Epidermal melanocyte (primary cell): ENCODE data around the gene KLHL12.

Source experiments
- DNase-seq: peaks from one replicate; pipeline ENCODE4 v3.0.0; 2011; ENCODE audit warnings: low spot score; ENCODE audit not compliant: insufficient read length

The KLHL12 gene

GRCh38 chr1:202888221-202888530, 38.9 kb downstream of the KLHL12 start:
- DNase-seq = no peak

DNA sequence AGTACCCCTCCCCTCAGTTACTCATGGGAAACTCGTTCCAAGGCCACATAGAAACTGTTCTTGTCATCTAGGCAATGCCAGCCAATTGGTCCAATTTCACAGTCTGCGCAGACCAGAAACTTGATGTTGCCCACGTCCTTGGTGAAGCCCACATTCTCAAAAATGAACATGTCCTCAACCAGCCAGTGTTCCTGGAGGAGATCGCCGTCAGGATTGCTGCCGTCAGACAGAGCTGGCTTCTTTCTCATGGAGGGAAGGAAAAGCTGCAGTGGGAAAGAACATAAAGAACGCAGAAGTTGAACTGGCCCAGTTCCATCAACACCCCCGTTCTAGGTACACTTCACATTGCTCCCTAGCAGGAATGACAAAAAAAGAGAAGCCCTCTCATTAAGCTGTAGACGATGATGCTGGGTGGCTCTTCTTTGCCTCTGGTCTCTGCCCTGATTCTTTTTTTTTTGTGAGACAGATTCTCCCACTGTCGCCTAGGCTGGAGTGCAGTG, 46.0 kb downstream of the KLHL12 start:
- DNase-seq = no peak

- DNase-seq = no peak
Observed at GRCh38 chr1:202880062-202880461, 47.0 kb downstream of the KLHL12 start.

GRCh38 chr1:202879128-202879527, 47.9 kb downstream of the KLHL12 start:
- DNase-seq = no peak

GRCh38 chr1:202873026-202873425, 54.0 kb downstream of the KLHL12 start:
- DNase-seq = no peak

GRCh38 chr1:202871367-202871766, 55.7 kb downstream of the KLHL12 start:
- no peak for DNase-seq

DNA sequence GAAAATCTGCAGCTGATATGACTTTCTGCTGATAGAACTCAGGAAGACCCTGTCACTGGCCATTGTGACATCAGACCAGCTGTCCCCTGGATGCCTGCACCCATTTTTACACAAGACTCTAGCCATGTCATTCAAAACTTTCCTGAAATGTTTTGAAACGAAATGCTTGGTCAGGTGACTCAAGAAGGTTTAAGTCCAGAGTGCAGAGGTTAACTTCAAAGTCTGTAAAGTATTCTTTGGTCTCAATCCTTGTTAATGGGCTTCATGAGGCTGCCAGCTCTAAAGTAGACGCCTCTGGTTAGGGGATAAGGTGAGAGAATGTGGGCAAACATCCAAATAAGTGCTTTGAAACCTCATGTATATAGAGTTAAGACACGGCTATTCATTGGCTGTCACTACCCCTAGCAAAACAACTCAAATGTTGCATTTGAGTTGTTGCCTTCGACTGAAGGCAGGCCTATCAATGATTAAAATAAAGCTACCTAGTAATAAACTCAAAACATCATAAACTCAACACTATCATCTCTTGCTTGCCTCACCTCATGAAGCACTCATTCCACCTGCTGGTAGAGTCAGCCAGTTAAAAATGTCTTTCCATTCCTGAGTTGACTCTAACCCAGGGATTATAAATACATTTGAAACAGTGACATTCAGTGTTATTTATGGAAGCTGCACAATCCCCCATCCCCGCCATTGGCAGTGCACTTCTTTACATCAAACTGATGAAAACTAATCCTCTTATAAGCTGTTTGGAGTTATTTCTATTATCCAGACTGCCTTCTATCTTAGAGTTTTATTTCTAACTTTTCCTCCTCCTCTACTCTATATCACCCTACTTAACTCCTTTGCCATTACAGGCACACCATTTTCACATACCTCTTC, 64.1 kb downstream of the KLHL12 start:
- DNase-seq = no peak

- peak; percentile 81 for DNase-seq
Observed at GRCh38 chr1:202861420-202862132, 65.5 kb downstream of the KLHL12 start.

GRCh38 chr1:202860744-202861419, 66.2 kb downstream of the KLHL12 start:
- DNase-seq = no peak

- no peak for DNase-seq
Observed at GRCh38 chr1:202858789-202859414, 68.1 kb downstream of the KLHL12 start.

- DNase-seq = no peak
Observed at GRCh38 chr1:202858331-202858730, 68.7 kb downstream of the KLHL12 start.

DNA sequence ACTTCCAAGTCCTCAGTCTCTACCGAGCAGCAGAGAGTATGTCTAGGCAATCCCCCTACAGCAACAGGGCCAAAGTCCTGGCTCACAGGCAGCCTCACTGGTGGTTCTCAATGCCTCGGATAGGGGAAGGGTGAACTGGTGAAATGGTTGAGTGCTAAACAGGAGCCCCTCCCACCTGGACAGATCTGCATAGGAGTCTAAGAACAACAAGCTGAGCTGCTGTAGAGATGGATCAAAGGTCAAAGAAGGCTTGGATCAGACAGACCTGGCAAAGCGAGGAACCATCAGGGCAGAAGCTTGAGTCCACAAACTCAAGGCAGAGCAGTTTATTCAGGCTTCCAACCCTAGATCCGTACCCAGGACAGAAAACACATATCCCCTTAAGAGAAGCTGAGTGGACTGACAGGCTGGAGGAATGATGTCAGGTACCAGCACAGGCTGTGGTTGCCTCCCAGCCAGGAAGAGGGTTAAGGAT, 69.9 kb downstream of the KLHL12 start:
- no peak for DNase-seq

GRCh38 chr1:202856014-202856413, 71.0 kb downstream of the KLHL12 start:
- DNase-seq = no peak

- DNase-seq = no peak
Observed at GRCh38 chr1:202854787-202855186, 72.2 kb downstream of the KLHL12 start.

- DNase-seq = peak; percentile 66
Observed at GRCh38 chr1:202852163-202852904, 74.7 kb downstream of the KLHL12 start.

DNA sequence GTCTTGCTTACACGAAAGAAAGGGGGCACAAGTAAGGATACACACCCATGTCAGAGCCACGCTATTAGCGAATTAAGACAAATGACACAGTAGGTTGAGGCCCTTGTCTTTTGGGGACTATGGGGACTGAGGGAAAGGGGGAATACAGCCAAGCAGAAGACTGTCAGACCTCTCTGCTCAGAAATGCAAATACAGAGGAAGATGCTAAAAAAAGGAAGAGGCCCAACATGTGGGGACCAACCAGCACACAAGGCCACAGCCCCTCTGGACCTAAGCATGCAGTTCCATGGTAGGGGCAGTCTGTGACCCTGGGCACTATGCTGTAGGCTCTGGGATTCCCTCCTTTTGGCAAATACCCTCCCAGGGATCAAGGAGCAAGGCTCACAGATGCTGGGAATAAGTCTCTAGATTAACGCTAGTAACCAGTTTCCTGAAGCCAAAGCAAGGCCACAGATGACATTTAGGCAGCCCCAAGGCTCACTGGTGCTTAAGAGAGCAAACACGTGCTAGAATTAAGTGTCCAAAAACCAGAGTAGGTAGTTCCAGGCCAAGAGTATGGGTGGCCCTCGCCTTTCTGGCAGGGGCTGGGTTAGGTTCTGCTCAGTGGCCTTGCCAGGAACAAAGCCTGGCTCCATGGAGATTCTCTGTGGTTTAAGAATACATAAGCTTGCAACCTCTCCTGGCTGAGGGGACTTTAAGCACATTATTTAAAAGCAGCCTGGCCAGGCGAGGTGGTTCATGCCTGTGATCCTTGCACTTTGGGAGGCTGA, 76.3 kb downstream of the KLHL12 start:
- no peak for DNase-seq

GRCh38 chr1:202848191-202848542, 78.9 kb downstream of the KLHL12 start:
- no peak for DNase-seq

- DNase-seq = no peak
Observed at GRCh38 chr1:202844935-202845334, 82.1 kb downstream of the KLHL12 start.

DNA sequence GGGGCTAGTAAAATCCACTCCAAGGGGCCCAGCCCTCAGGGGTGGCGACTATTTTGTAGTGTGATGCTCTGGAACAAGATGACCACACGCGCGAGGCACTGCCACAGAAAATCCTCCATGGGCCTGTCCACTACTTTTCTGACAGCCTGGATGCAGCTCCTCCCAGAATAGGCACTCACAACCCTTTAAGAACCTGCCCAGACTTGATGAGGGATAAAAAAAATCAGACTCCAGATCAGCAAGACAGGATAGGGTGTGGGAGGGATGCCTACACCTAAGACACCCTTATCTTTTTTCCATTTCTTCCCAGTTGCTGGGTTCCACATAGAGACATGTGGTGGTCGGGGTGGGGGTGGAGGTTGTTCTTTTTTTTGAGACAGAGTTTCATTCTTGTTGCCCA, 82.8 kb downstream of the KLHL12 start:
- DNase-seq = no peak

- no peak for DNase-seq
Observed at GRCh38 chr1:202843081-202843480, 84.0 kb downstream of the KLHL12 start.
